SHP77 treated with DMSO at 0.1 percent for 48 hours (cell line): ENCODE results near the gene ALPP.
"Not testable (repeated sequence)": the region's sequence is repeated elsewhere in the genome, so short reads cannot be mapped to it uniquely, and the experiment has no call there.

ENCODE experiments used
- DNase-seq: peaks from one replicate; lab custom pipeline; 2025; lab: John Stamatoyannopoulos, UW

ALPP gene

GRCh38 chr2:232422051-232422450 is 43.5 kb downstream of the ALPP start:
- no peak for DNase-seq

- DNase-seq: not testable (repeated sequence)
Measured at GRCh38 chr2:232422996-232423395, 44.4 kb downstream of the ALPP start.

- not testable (repeated sequence) for DNase-seq
Measured at GRCh38 chr2:232423407-232423806, 44.9 kb downstream of the ALPP start.

GRCh38 chr2:232431705-232432590 is 53.4 kb downstream of the ALPP start:
- no peak for DNase-seq
